ENCODE measurements around the gene SIRT1. TPM values are rescaled to one million over a fixed set of nuclear protein-coding genes. Genes with fewer than 3 reads are reported as not detected.

SIRT1 gene
- polyA plus RNA-seq, 1 donor (not counting 4 experiments of a cell fraction or from before 2014, with no cell fraction given) = 9.8 TPM

GRCh38 chr10:67843284-67843683 is 41.2 kb upstream of the SIRT1 start:
- Histone ChIP-seq H3K4me1 (ENCODE audit: control insufficient read depth, extremely low read depth, insufficient read depth, low read length) (no peaks in the 10 kb centered on the region), H3K4me2 (ENCODE audit: control insufficient read depth, extremely low read depth, insufficient read depth, low read depth, low read length) (no peak overlapping the region), H3K27ac (ENCODE audit: control insufficient read depth, insufficient read depth, low read length) (no peak overlapping the region), H3K27me3 (ENCODE audit: control insufficient read depth, extremely low read depth, insufficient read depth, low read length) (no peaks in the 10 kb centered on the region), H3K9me1 (ENCODE audit: control insufficient read depth, extremely low read depth, insufficient read depth, low read length) (no peaks in the 10 kb centered on the region), H3K79me2 (ENCODE audit: control insufficient read depth, insufficient read depth, low read length) (no peaks in the 10 kb centered on the region), H2AFZ (ENCODE audit: control insufficient read depth, low read length) (no peak overlapping the region), H3K36me3 (ENCODE audit: control insufficient read depth in 2 of 2, extremely low read depth in 1 of 2, insufficient read depth in 2 of 2, low read length in 2 of 2) (no peaks in the 10 kb centered on the region), H4K20me1 (ENCODE audit: control insufficient read depth, extremely low read depth, insufficient read depth, low read length) (no peaks in the 10 kb centered on the region), H3K4me3 (ENCODE audit: control insufficient read depth in 2 of 3, extremely low read depth in 1 of 3, insufficient read depth in 2 of 3, low read depth in 1 of 3, low read length in 3 of 3) (no peak overlapping the region), H3K9ac (ENCODE audit: control insufficient read depth, extremely low read depth, insufficient read depth, low read length) (no peak overlapping the region), H3K9me3 (ENCODE audit: control insufficient read depth, low read depth, low read length) (no peaks in the 10 kb centered on the region)
- TF ChIP-seq EZH2 (IDR thresholded peaks at IDR 0.05; ENCODE audit: low read length) (no peak), CTCF (optimal IDR thresholded peaks at IDR 0.05 in 1 of 3, IDR thresholded peaks at IDR 0.05 in 1 of 3, conservative IDR thresholded peaks at IDR 0.05 in 1 of 3; ENCODE audit: extremely low read depth in 1 of 3, insufficient read depth in 2 of 3, low read length in 3 of 3) (no peak)
- dilution Hi-C loops (cut with MboI; ENCODE audit: extremely low pct_ligation_motif_present, low sequenced_read_pairs) = no loop called here
- FAIRE-seq (no peak), DNase-seq (ENCODE audit: low read depth, low spot score) (no peak)

- no peaks in the 10 kb centered on the region for H4K20me1 ChIP-seq (ENCODE audit: control insufficient read depth, extremely low read depth, insufficient read depth, low read length)
- DNase-seq (ENCODE audit: low read depth, low spot score) (peak; percentile 56), FAIRE-seq (peak; percentile 72)
- H3K9me3 ChIP-seq (ENCODE audit: control insufficient read depth, low read depth, low read length) = no peaks in the 10 kb centered on the region
- H3K27me3 ChIP-seq (ENCODE audit: control insufficient read depth, extremely low read depth, insufficient read depth, low read length) = no peaks in the 10 kb centered on the region
- no peaks in the 10 kb centered on the region for H3K9me1 ChIP-seq (ENCODE audit: control insufficient read depth, extremely low read depth, insufficient read depth, low read length)
- peak overlapping the region; percentile 96 for H3K27ac ChIP-seq (ENCODE audit: control insufficient read depth, insufficient read depth, low read length)
- H3K36me3 ChIP-seq (ENCODE audit: control insufficient read depth in 2 of 2, extremely low read depth in 1 of 2, insufficient read depth in 2 of 2, low read length in 2 of 2) = no peaks in the 10 kb centered on the region
- dilution Hi-C loops (cut with MboI; ENCODE audit: extremely low pct_ligation_motif_present, low sequenced_read_pairs) = no loop called here
- TF ChIP-seq CTCF (optimal IDR thresholded peaks at IDR 0.05 in 1 of 3, IDR thresholded peaks at IDR 0.05 in 1 of 3, conservative IDR thresholded peaks at IDR 0.05 in 1 of 3; ENCODE audit: extremely low read depth in 1 of 3, insufficient read depth in 2 of 3, low read length in 3 of 3) = no peak
- TF ChIP-seq EZH2 (IDR thresholded peaks at IDR 0.05; ENCODE audit: low read length) = no peak
- peak overlapping the region; percentile 98 for H2AFZ ChIP-seq (ENCODE audit: control insufficient read depth, low read length)
- H3K4me3 ChIP-seq (ENCODE audit: control insufficient read depth in 2 of 3, extremely low read depth in 1 of 3, insufficient read depth in 2 of 3, low read depth in 1 of 3, low read length in 3 of 3) = peak overlapping the region; percentile 65 to 99 (median 96)
- peaks cover 3% of the 10 kb centered on the region for H3K4me1 ChIP-seq (ENCODE audit: control insufficient read depth, extremely low read depth, insufficient read depth, low read length)
- H3K4me2 ChIP-seq (ENCODE audit: control insufficient read depth, extremely low read depth, insufficient read depth, low read depth, low read length) = peak overlapping the region; percentile 96
- no peaks in the 10 kb centered on the region for H3K79me2 ChIP-seq (ENCODE audit: control insufficient read depth, insufficient read depth, low read length)
- peak overlapping the region; percentile 95 for H3K9ac ChIP-seq (ENCODE audit: control insufficient read depth, extremely low read depth, insufficient read depth, low read length)
Observed at GRCh38 chr10:67849331-67850011, 35.0 kb upstream of the SIRT1 start.

All from keratinocyte (primary cell).